ENCODE results near the gene ZGLP1.

The ZGLP1 gene

GRCh38 chr19:10299545-10300458 is 9.8 kb downstream of the ZGLP1 start:
- H3K4me3 ChIP-seq, result no peak overlapping the region

DNA sequence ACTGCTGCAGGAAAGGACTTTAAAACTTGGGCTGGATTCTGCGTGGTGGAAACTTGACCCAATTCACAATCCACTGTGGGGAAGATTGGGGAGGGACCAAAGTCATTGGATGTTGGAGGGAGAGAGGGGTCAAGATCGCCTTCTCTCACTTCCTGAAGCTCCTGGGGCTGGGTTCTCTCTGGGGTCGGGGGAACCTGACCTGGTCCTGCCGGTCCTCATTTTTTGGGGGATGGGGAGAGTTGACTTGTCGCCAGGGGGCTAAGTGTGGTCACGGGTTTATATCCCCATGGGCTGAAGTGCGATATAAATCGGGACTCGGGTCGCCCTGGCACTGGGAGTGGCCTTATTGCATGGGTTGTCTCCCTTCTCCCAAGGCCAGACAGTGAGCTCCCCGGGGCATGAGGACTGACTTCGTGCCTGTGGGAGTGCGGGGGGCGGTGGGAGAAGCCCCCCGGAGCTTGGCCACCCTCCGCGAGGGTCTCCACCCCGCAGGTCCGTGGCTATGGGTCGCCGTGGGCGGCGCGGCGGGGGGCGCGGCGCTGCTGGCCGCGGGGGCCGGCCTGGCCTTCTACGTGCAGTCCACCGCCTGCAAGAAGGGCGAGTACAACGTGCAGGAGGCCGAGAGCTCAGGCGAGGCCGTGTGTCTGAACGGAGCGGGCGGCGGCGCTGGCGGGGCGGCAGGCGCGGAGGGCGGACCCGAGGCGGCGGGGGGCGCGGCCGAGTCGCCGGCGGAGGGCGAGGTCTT is 13.6 kb downstream of the ZGLP1 start:
- H3K27ac ChIP-seq, result peak overlapping the region in 1 of 21 experiments; percentile 42
- peak overlapping the region; percentile 9 to 29 (median 17) for H3K4me3 ChIP-seq

More at GRCh38 chr19:10299545-10300458, 9.8 kb downstream of the ZGLP1 start:
- H3K27ac ChIP-seq, result no peak overlapping the region

GRCh38 chr19:10295305-10295846 is 14.2 kb downstream of the ZGLP1 start:
- Histone ChIP-seq H3K27ac (peak overlapping the region in 2 of 21 experiments; percentile 10 to 42), H3K4me3 (peak overlapping the region; percentile 9 to 29 (median 17))

DNA sequence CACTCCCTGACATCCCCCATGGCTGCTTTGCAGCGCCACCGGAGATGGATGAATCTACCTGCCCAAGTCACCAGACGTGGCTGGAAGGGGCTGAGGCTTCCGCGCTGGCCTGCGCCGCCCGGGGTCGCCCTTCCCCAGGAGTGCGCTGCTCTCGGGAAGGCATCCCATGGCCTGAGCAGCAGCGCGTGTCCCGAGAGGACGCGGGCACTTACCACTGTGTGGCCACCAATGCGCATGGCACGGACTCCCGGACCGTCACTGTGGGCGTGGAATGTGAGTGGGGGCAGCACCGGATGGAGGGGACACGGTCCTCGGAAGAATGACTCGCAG is 15.3 kb downstream of the ZGLP1 start:
- no peak overlapping the region for H3K4me3 ChIP-seq
- H3K27ac ChIP-seq, result no peak overlapping the region

DNA sequence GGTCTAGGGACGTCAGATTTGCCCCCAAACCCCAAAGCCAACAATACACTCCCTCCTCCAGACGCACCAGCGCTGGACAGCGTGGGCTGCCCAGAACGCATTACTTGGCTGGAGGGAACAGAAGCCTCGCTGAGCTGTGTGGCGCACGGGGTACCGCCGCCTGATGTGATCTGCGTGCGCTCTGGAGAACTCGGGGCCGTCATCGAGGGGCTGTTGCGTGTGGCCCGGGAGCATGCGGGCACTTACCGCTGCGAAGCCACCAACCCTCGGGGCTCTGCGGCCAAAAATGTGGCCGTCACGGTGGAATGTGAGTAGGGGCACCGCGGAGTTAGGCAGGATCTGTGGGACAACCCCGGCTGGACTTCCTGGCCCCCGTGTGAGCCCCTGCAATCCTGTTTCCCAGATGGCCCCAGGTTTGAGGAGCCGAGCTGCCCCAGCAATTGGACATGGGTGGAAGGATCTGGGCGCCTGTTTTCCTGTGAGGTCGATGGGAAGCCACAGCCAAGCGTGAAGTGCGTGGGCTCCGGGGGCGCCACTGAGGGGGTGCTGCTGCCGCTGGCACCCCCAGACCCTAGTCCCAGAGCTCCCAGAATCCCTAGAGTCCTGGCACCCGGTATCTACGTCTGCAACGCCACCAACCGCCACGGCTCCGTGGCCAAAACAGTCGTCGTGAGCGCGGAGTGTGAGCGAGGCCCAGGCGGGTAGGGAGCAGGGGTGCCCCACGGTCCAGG is 15.8 kb downstream of the ZGLP1 start:
- H3K27ac ChIP-seq, result no peak overlapping the region
- H3K4me3 ChIP-seq, result no peak overlapping the region

GRCh38 chr19:10292789-10293636 is 16.6 kb downstream of the ZGLP1 start:
- Histone ChIP-seq H3K4me3 (peak overlapping the region in 3 of 7 experiments; percentile 2 to 46 (median 39)), H3K27ac (no peak overlapping the region)

- Histone ChIP-seq H3K27ac (no peak overlapping the region), H3K4me3 (peak overlapping the region; percentile 2 to 46 (median 29))
Observed at GRCh38 chr19:10292206-10292788, 17.3 kb downstream of the ZGLP1 start.

DNA sequence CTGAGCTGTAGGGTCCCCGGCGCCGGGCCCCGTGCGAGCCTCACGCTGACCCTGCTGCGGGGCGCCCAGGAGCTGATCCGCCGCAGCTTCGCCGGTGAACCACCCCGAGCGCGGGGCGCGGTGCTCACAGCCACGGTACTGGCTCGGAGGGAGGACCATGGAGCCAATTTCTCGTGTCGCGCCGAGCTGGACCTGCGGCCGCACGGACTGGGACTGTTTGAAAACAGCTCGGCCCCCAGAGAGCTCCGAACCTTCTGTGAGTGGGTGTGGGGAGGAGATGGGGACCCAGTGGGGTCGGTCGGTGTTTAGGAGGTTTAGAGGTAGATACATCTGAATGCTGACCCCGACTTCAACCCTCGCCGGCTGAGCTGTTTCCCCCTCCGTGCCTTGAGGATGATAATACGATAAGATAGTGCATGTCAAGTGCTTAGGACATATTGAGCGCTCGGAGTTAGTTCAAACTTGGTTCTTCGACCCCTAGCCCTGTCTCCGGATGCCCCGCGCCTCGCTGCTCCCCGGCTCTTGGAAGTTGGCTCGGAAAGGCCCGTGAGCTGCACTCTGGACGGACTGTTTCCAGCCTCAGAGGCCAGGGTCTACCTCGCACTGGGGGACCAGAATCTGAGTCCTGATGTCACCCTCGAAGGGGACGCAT is 17.9 kb downstream of the ZGLP1 start:
- H3K4me3 ChIP-seq, result peak overlapping the region; percentile 2 to 46 (median 29)
- peak overlapping the region in 1 of 21 experiments; percentile 15 for H3K27ac ChIP-seq

- H3K27ac ChIP-seq, result peak overlapping the region in 1 of 21 experiments; percentile 15
- peak overlapping the region; percentile 2 to 46 (median 29) for H3K4me3 ChIP-seq
Observed at GRCh38 chr19:10290876-10291553, 18.6 kb downstream of the ZGLP1 start.

GRCh38 chr19:10290357-10290875 is 19.2 kb downstream of the ZGLP1 start:
- H3K27ac ChIP-seq, result no peak overlapping the region
- peak overlapping the region in 6 of 7 experiments; percentile 19 to 46 (median 29) for H3K4me3 ChIP-seq

DNA sequence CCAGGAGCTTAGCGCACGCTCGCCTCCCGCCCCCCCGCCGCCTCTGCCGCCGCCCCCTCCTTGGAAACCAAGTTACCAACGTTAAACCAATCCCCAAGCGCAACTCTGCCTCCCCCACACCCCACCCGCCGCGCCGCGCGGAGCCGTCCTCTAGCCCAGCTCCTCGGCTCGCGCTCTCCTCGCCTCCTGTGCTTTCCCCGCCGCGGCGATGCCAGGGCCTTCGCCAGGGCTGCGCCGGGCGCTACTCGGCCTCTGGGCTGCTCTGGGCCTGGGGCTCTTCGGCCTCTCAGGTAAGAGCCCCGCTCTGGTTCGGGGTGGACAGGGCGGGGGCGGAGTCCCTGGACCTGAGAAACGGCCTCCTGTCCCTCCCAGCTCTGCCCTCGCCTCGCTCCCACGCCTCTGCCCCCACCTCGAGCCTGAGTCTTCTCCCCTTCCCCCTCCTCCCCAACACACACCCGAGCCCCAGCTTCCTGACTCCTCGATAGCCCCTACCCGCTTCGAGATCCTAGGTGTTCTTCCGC is 19.7 kb downstream of the ZGLP1 start, which contains the start of gene ICAM5:
Gene ICAM5, plus strand, starts transcription at position 117 of the 521 bp plus-strand sequence. Its CDS starts 92 bp downstream, at position 209.
- H3K4me3 ChIP-seq, result peak within 1 kb of the TSS; percentile 0 to 46 (median 23)
- H3K27ac ChIP-seq, result no peak within 1 kb of the TSS

GRCh38 chr19:10289167-10289835 is 20.3 kb downstream of the ZGLP1 start:
- peak overlapping the region; percentile 0 to 46 (median 19) for H3K4me3 ChIP-seq

DNA sequence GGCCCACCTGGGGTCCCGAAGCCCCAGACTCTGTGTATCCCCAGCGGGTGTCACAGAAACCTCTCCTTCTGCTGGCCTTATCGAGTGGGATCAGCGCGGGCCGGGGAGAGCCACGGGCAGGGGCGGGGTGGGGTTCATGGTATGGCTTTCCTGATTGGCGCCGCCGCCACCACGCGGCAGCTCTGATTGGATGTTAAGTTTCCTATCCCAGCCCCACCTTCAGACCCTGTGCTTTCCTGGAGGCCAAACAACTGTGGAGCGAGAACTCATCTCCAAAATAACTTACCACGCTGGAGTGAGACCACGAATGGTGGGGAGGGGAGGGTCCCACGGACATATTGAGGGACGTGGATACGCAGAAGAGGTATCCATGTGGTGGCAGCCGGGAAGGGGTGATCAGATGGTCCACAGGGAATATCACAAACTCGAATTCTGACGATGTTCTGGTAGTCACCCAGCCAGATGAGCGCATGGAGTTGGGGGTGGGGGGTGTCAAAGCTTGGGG is 20.9 kb downstream of the ZGLP1 start:
- H3K27ac ChIP-seq, result no peak overlapping the region
- peak overlapping the region in 6 of 7 experiments; percentile 0 to 46 (median 18) for H3K4me3 ChIP-seq

More at GRCh38 chr19:10289167-10289835, 20.3 kb downstream of the ZGLP1 start:
- no peak overlapping the region for H3K27ac ChIP-seq

DNA sequence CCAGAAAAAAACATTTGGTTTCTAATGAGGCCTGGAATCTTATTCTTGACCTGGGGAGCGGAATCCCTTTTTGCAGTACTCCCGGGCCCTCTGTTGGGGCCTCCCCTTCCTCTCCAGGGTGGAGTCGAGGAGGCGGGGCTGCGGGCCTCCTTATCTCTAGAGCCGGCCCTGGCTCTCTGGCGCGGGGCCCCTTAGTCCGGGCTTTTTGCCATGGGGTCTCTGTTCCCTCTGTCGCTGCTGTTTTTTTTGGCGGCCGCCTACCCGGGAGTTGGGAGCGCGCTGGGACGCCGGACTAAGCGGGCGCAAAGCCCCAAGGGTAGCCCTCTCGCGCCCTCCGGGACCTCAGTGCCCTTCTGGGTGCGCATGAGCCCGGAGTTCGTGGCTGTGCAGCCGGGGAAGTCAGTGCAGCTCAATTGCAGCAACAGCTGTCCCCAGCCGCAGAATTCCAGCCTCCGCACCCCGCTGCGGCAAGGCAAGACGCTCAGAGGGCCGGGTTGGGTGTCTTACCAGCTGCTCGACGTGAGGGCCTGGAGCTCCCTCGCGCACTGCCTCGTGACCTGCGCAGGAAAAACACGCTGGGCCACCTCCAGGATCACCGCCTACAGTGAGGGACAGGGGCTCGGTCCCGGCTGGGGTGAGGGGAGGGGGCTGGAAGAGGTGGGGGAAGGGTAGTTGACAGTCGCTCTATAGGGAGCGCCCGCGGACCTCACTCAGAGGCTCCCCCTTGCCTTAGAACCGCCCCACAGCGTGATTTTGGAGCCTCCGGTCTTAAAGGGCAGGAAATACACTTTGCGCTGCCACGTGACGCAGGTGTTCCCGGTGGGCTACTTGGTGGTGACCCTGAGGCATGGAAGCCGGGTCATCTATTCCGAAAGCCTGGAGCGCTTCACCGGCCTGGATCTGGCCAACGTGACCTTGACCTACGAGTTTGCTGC is 22.5 kb downstream of the ZGLP1 start, which contains the start of gene ICAM4:
Gene ICAM4, plus strand, starts transcription at position 153 of the 935 bp plus-strand sequence. Its CDS starts 58 bp downstream, at position 211.
- H3K27ac ChIP-seq, result peak within 1 kb of the TSS in 2 of 21 experiments; percentile 8 to 35
- peak within 1 kb of the TSS in 1 of 7 experiments; percentile 2 for H3K4me3 ChIP-seq

- no peak overlapping the region for H3K4me3 ChIP-seq
- H3K27ac ChIP-seq, result no peak overlapping the region
Observed at GRCh38 chr19:10285393-10285792, 24.2 kb downstream of the ZGLP1 start.

Data from skin epidermis (tissue), 12 donors.